Stimulated activated CD4-positive, alpha-beta T cell treated with anti-CD3 and anti-CD28 coated beads, TNF-alpha, amount 100 ng/mL, for 48 hours (primary cell): ENCODE data around the gene INIP.
"Not testable (repeated sequence)": the region's sequence is repeated elsewhere in the genome, so short reads cannot be mapped to it uniquely, and the experiment has no call there.

Source experiments
- DNase-seq, 3 donors: peaks; one replicate each; pipeline ENCODE4 v3.0.0-alpha.2; 2020; ENCODE audit warnings: low read depth in 3 of 3

Gene INIP

DNA sequence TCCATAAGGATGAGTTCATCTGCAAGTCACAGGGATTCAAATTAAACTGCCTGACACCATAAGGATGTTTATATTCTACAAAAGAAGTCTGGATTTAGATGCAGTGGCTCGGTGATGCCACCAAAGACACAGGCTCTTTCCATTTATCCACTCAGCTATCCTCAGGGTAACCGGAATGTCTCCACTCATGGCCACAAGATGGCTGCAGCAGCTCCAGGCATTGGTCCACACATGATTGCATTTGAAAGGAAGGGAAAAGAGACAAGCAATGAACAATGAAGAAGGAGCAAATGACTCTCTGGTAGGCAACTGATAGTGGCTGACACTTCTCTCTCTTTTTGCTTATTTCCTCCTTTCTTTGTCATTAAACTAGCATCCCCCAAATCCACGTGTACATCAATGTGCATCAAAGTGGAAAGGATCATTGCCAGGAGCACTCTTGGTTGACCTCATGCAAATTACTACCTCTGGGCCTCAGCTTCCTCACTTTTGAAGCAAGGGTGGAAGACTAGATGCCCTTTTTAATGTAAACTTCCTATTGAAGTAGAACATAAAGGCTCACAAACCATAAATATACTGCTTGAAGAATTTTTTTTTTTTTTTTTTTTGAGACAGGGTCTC is 25.4 kb upstream of the INIP start:
- DNase-seq, result no peak

DNA sequence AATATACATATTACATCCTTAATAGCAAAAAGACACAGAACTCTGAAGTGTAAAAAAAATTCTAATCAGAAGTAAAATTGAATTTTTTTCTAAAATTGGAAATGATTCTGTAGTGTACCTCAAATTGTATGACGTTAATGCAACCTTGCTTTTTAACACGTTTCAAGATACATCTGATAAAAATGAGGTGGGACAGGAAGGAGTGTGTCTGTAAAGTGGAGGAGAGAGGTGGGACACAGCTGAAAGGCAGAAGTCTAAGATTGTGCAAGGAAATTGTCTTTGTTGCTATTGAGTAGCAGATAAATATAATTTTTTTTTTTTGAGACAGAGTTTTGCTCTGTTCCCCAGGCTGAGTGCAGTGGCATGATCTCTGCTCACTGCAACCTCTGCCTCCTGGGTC is 17.0 kb upstream of the INIP start:
- DNase-seq, result no peak

- DNase-seq, result no peak
Measured at GRCh38 chr9:112731971-112732370, 14.1 kb upstream of the INIP start.

GRCh38 chr9:112728401-112728800 is 10.5 kb upstream of the INIP start:
- no peak for DNase-seq

- DNase-seq, result no peak
Measured at GRCh38 chr9:112726428-112726827, 8.5 kb upstream of the INIP start.

DNA sequence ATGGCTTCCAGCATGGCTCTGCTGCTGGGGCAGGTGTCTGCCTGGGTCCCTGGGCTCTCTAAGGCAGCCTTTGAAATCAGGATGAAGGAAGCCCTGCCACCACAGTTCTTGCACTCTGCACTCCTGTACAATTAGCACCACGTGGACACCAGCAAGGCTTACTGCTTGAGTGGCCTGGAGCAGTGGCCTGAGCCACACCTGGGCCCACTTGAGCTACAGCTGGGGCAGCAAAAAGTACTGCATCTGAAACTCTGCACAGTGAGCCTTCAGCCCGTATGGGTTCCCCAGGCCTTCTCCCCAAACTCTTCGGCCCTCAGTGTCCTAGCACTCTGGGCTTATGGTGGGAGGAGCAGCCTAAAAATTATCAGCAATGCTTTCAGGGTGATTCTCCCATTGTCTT is 8.0 kb upstream of the INIP start:
- no peak for DNase-seq

- not testable (repeated sequence) for DNase-seq
Measured at GRCh38 chr9:112722749-112723148, 4.8 kb upstream of the INIP start.

- DNase-seq, result no peak
Measured at GRCh38 chr9:112720113-112720780, 2.3 kb upstream of the INIP start.

GRCh38 chr9:112719696-112720095 is 1.8 kb upstream of the INIP start:
- no peak for DNase-seq

- DNase-seq, result no peak
Measured at GRCh38 chr9:112719241-112719691, 1.3 kb upstream of the INIP start.

GRCh38 chr9:112712678-112713077 is 5.2 kb downstream of the INIP start:
- DNase-seq, result no peak

DNA sequence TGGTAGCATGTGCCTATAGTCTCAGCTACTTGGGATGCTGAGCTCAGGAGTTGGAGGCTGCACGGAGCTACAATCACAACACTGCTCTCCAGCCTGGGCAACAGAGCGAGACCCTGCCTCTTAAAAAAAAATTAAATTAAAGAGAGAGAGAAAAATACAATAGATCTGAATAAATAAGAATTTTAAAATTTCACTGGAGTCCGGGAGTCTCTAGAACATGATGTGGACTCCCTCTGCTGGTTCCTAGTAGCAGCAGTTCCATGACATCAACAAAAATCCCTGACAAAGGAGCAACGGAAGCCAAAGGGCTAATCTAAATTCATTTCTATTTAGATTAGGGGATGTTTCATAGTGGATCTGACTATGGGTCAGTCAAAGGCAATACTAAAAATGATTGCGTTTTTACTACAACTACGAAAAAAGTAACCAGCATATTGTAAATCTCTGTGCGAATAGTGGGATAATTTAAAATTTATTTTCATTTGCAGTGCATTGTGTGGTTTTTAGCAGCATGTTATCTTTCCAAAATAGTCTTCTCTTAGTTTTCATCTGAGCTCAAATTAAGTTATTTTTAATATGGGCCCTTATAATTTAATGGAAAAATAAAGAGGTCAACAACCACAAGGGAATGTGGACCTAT is 6.7 kb downstream of the INIP start:
- no peak for DNase-seq

DNA sequence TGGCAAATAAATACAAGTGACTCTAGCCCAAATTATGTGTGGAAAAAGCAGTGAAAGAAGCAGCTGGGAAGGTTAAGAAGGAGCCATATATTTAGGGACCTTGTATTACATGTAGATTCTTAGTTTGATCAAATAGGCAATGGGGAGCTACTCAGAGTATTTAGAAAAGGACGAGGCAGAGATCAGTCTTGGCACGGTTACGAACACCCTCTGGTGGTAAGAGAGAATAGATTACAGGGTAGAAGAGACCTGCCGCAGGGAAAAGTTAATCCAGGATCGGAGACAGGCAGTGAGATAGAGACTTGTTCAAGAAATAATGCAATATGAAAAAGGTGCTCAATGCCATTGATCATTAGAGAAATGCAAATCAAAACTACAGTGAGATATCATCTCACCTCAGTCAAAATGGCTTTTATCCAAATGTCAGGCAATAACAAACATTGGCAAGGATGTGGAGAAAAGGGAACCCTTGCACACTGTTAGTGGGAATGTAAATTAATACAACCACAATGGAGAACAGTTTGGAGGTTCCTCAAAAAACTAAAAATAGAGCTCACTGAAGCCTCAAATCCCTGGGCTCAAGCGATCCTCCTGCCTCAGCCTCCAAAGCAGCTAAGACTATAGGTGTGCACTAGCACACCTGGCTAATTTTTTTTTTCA is 12.0 kb downstream of the INIP start:
- no peak for DNase-seq

GRCh38 chr9:112703304-112703703 is 14.6 kb downstream of the INIP start:
- no peak for DNase-seq

GRCh38 chr9:112700085-112700484 is 17.8 kb downstream of the INIP start:
- no peak for DNase-seq

DNA sequence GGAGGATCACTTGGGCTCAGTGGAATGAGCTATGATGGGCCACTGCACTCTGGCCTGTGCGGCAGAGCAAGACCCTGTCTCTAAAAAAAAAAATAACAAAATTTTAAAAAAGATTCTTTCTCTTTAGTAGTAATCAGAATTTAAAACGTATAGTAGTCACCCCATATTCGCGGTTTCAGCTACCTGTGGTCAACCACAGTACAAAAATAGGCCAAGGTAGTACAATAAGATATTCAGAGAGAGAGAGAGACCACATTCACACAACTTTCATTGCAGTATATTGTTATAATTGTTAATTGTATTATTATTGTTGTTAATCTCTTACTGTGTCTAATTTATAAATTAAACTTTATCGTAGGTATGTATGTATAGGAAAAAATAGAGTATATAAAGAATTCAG is 18.7 kb downstream of the INIP start:
- DNase-seq, result no peak

DNA sequence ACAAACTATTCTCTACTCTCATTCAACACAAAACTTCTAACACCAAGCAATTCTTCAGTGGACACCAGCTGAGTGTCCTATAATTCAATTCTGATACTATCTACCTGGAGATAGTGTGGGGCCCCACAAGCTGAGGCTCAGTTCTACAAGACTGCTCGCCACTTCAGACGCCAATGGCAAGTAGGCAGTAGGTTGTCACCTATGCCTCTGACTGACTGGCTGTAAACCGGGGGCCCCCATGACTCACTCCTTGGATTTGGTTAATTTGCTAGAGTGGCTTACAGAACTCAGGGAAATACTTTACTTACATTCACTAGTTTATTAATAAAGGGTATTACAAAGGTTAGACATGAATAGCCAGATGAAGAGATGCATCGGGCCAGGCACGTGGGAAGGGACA is 21.5 kb downstream of the INIP start:
- no peak for DNase-seq

DNA sequence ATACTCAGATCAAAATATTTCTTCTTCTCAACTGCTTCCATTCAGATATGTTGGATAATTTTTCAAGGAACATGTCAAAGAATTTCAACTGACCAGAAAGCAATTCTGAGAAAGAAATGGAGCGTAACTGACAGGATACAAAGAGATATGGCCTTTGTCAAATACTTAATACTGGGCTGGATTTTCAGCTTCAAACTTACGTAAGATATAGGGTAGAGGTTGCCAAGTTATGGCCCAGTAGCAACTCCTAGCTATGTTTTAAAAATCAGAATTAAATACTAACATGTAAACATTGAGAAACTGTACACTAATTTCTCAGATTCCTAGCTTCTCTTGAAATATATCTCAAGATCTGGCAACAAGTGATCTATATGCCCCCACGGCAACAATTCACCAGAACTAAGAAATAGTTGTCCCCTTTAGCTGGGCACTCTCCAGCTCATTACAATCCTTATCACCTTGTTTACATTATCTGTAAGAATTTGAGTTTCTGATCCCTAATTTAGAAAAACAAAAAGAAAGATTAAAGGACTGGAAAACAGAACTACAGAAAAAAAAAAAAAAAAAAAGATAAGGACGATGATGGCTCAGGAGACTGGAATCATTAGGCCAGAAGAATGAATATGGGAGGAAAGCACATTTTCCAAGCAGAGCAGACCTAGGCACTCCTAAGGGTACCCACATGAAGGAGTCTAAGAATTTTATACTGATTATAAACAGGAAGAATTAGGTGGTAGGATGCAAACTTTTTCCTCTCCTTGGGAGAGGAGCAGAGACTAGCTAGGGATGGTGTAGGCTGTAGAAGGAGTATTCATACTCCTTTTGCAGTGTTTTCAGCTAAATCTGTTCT is 23.0 kb downstream of the INIP start:
- no peak for DNase-seq

- DNase-seq, result no peak
Measured at GRCh38 chr9:112689161-112689740, 28.7 kb downstream of the INIP start.

GRCh38 chr9:112680731-112681402 is 37.0 kb downstream of the INIP start:
- no peak for DNase-seq

GRCh38 chr9:112677040-112677439 is 40.9 kb downstream of the INIP start:
- DNase-seq, result no peak
